ENCODE measurements around the gene PDE4D. TPM values are rescaled to one million over a fixed set of nuclear protein-coding genes. Genes with fewer than 3 reads are reported as not detected.

Gene PDE4D
- total RNA-seq, 1 experiment from 2014 or later = 2.1 TPM

DNA sequence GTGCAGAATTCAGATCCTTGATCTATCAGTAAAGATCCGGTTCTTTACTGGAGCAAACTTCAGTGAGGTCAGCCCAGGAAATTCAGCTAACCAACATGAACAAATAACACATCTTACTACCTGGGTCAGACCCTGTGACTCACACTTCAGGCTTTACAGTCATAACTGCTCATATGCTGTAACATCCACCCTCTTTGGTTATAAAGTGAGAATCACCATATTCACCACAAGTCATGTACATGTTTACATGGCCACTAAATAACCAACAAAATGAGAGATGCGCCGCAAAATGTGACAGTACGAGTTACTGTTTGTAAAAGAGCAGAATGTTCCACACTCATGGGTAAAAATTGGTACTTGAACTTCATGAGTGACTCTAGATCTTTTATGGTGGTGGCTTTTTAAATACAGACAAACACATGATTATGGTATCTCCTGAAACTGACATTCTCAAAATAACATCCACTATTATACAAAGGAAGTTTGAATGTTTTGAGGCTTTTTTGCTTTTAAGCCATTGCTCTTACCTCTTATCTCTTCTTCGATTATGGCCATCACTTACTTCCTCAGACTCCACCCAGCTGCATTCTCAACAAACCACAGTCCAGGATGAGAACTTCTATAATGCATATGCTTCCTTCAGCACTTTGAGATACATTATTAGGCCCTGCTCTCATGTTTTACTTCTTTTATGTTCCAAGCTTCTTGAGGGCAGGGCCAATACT is 794.1 kb downstream of the PDE4D start:
- no peaks in the 10 kb centered on the region for H3K9me3 Mint-ChIP-seq
- Histone ChIP-seq H3K9me3 (ENCODE audit: control insufficient read depth, low read depth, low read length) (no peaks in the 10 kb centered on the region), H2BK120ac (ENCODE audit: low read depth, low read length, poor library complexity, severe bottlenecking) (no peak overlapping the region), H4K91ac (ENCODE audit: insufficient read length, low read depth, low read length) (no peak overlapping the region), H3K4me1 (ENCODE audit: insufficient read depth, low read length) (no peaks in the 10 kb centered on the region), H3K4me2 (ENCODE audit: insufficient read depth, insufficient read length, low read length) (no peak overlapping the region), H3K79me1 (ENCODE audit: insufficient read depth, low read depth, low read length, poor library complexity, severe bottlenecking) (no peaks in the 10 kb centered on the region), H3K23ac (ENCODE audit: insufficient read length, low read depth, low read length) (no peak overlapping the region), H3K56ac (ENCODE audit: insufficient read length, low read depth, low read length) (no peak overlapping the region), H3K9ac (ENCODE audit: extremely low read depth, insufficient read length, low read length) (no peak overlapping the region), H3K4ac (ENCODE audit: low read depth, low read length) (no peak overlapping the region), H4K20me1 (ENCODE audit: control insufficient read depth, insufficient read depth, insufficient read length) (no peaks in the 10 kb centered on the region), H3K27ac (ENCODE audit: insufficient read length, low read depth, low read length) (no peak overlapping the region), H3K18ac (ENCODE audit: insufficient read length, low read depth, low read length) (no peak overlapping the region), H4K8ac (replicated peaks; ENCODE audit: insufficient read length, low read depth, low read length) (no peak overlapping the region), H2BK12ac (ENCODE audit: insufficient read length, low read depth, low read length) (no peak overlapping the region), H4K5ac (ENCODE audit: insufficient read length, low read depth, low read length) (no peak overlapping the region), H2AFZ (ENCODE audit: low read length) (no peak overlapping the region), H2BK20ac (ENCODE audit: low read depth, low read length, poor library complexity, severe bottlenecking) (no peak overlapping the region), H3K23me2 (ENCODE audit: insufficient read length, low read depth, low read length, poor library complexity, severe bottlenecking) (no peaks in the 10 kb centered on the region), H2BK5ac (ENCODE audit: insufficient read length, low read length) (no peak overlapping the region), H2AK5ac (ENCODE audit: insufficient read length, low read length) (no peak overlapping the region), H3K14ac (ENCODE audit: insufficient read depth, low read length) (no peak overlapping the region), H3T11ph (ENCODE audit: low read length) (no peak overlapping the region), H2BK15ac (ENCODE audit: low read depth, low read length) (no peak overlapping the region), H3K27me3 (ENCODE audit: insufficient read depth, low read length) (no peaks in the 10 kb centered on the region), H3K79me2 (ENCODE audit: insufficient read depth, low read length) (no peaks in the 10 kb centered on the region)
- no CpG with 5 or more reads among the region's 5 CpGs for WGBS (ENCODE audit: extremely low coverage, insufficient read length, low lambda C conversion rate)
- no peaks in the 10 kb centered on the region for H3K36me3 Mint-ChIP-seq (ENCODE audit: insufficient read depth in 1 of 3, low read depth in 3 of 3)
- no peaks in the 10 kb centered on the region for H3K27me3 Mint-ChIP-seq (ENCODE audit: low read depth)
- no peak overlapping the region for H3K27ac Mint-ChIP-seq
- H3K4me3 Mint-ChIP-seq = no peak overlapping the region
- TF ChIP-seq, protein P1, sequence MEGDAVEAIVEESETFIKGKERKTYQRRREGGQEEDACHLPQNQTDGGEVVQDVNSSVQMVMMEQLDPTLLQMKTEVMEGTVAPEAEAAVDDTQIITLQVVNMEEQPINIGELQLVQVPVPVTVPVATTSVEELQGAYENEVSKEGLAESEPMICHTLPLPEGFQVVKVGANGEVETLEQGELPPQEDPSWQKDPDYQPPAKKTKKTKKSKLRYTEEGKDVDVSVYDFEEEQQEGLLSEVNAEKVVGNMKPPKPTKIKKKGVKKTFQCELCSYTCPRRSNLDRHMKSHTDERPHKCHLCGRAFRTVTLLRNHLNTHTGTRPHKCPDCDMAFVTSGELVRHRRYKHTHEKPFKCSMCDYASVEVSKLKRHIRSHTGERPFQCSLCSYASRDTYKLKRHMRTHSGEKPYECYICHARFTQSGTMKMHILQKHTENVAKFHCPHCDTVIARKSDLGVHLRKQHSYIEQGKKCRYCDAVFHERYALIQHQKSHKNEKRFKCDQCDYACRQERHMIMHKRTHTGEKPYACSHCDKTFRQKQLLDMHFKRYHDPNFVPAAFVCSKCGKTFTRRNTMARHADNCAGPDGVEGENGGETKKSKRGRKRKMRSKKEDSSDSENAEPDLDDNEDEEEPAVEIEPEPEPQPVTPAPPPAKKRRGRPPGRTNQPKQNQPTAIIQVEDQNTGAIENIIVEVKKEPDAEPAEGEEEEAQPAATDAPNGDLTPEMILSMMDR (conservative IDR thresholded peaks at IDR 0.05) = no peak
- no peak for DNase-seq
- H3K4me1 Mint-ChIP-seq = 0 out of 4 replicates have a peak, but pooled peaks cover 0 to 1% of the 10 kb centered on the region in 2 experiments
